GM23338 (cell line): ENCODE measurements around the gene UNC45B. TPM values are rescaled to one million over a fixed set of nuclear protein-coding genes. Genes with fewer than 3 reads are reported as not detected.

Experiments
- ATAC-seq: fragments of 200-7000 bp; cut with Tn5 transposase; 3 replicates; pipeline ENCODE4 v1.9.1; 2020
- DNase-seq: peaks from one replicate; pipeline ENCODE4 v3.0.0-alpha.2; 2015; ENCODE audit warnings: low spot score
- H2AFZ ChIP-seq: fragments of 200-600 bp; sonication (generic); 2 replicates; pipeline ENCODE4 v1.8.0; 2016; ENCODE audit warnings: antibody characterized with exemption, mild to moderate bottlenecking, moderate library complexity
- H3F3A ChIP-seq: fragments of 200-600 bp; sonication (generic); replicated peaks from 2 replicates; pipeline ENCODE4 v1.8.0; 2017; ENCODE audit warnings: antibody characterized with exemption, mixed run types, low read depth
- H3K27ac ChIP-seq: fragments of 200-600 bp; sonication (generic); 2 replicates; pipeline ENCODE4 v1.6.1; 2016; ENCODE audit warnings: low read depth
- H3K27me3 ChIP-seq: fragments of 200-600 bp; sonication (generic); 2 replicates; pipeline ENCODE4 v1.8.0; 2016; ENCODE audit warnings: mild to moderate bottlenecking, mixed run types, moderate library complexity; ENCODE audit not compliant: insufficient read depth
- H3K36me3 ChIP-seq: fragments of 200-600 bp; sonication (generic); 2 replicates; pipeline ENCODE4 v1.8.0; 2016; ENCODE audit warnings: mild to moderate bottlenecking; ENCODE audit not compliant: insufficient read depth
- H3K4me1 ChIP-seq: fragments of 200-600 bp; sonication (generic); 2 replicates; pipeline ENCODE4 v1.8.0; 2016; ENCODE audit warnings: mild to moderate bottlenecking, moderate library complexity; ENCODE audit not compliant: insufficient read depth
- H3K4me2 ChIP-seq: fragments of 200-600 bp; sonication (generic); 2 replicates; pipeline ENCODE4 v1.7.1; 2017; ENCODE audit warnings: mixed run types
- H3K4me3 ChIP-seq: fragments of 200-600 bp; sonication (generic); 2 replicates; pipeline ENCODE4 v1.6.1; 2016; ENCODE audit warnings: mixed run types
- H3K79me2 ChIP-seq: fragments of 200-600 bp; sonication (generic); replicated peaks from 2 replicates; pipeline ENCODE4 v1.8.0; 2017; ENCODE audit warnings: mild to moderate bottlenecking; ENCODE audit not compliant: insufficient read depth
- H3K9me2 ChIP-seq: fragments of 200-600 bp; sonication (generic); 2 replicates; pipeline ENCODE4 v1.8.0; 2017; ENCODE audit not compliant: insufficient read depth
- H4K20me1 ChIP-seq: fragments of 200-600 bp; sonication (generic); replicated peaks from 2 replicates; pipeline ENCODE4 v1.8.0; 2017; ENCODE audit warnings: mild to moderate bottlenecking; ENCODE audit not compliant: insufficient read depth
- H3K27ac Mint-ChIP-seq: 2 replicates; pipeline ENCODE4 v1.8.0; 2020; ENCODE audit warnings: inconsistent platforms, mild to moderate bottlenecking, moderate library complexity, mixed read lengths
- H3K27me3 Mint-ChIP-seq: 3 replicates; pipeline ENCODE4 v1.8.0; 2022; ENCODE audit warnings: low read depth, mild to moderate bottlenecking, moderate library complexity, mixed read lengths, inconsistent platforms; ENCODE audit not compliant: insufficient read depth, poor library complexity
- H3K36me3 Mint-ChIP-seq: 3 replicates; pipeline ENCODE4 v1.8.0; 2021; ENCODE audit warnings: low read depth, mild to moderate bottlenecking, inconsistent platforms, moderate library complexity, mixed read lengths
- H3K4me1 Mint-ChIP-seq: 3 replicates; pipeline ENCODE4 v1.8.0; 2020; ENCODE audit warnings: mild to moderate bottlenecking, inconsistent platforms, mixed read lengths
- H3K4me3 Mint-ChIP-seq: 3 replicates; pipeline ENCODE4 v1.8.0; 2021; ENCODE audit warnings: moderate library complexity, mild to moderate bottlenecking, inconsistent platforms, mixed read lengths
- H3K9me3 Mint-ChIP-seq: 3 replicates; pipeline ENCODE4 v1.8.0; 2020; ENCODE audit warnings: moderate library complexity, mild to moderate bottlenecking, inconsistent platforms, mixed read lengths
- CREB1 ChIP-seq: fragments of 250-450 bp; sonication (Bioruptor Pico); IDR thresholded peaks from 2 replicates; pipeline ENCODE4 v1.5.0; 2020; ENCODE audit warnings: low read depth, mild to moderate bottlenecking, moderate library complexity
- ETS1 ChIP-seq: IDR thresholded peaks from 2 replicates; pipeline ENCODE4 v1.6.1; 2016; ENCODE audit warnings: antibody characterized with exemption
- EZH2 ChIP-seq: fragments of 200-600 bp; sonication (generic); IDR thresholded peaks from one replicate; pipeline ENCODE4 v1.8.0; 2017; ENCODE audit warnings: antibody characterized with exemption, mild to moderate bottlenecking, low read depth; ENCODE audit not compliant: unreplicated experiment
- EZH2phosphoT487 ChIP-seq: fragments of 200-600 bp; sonication (generic); IDR thresholded peaks from one replicate; pipeline ENCODE4 v1.8.1; 2018; ENCODE audit warnings: antibody characterized with exemption; ENCODE audit not compliant: unreplicated experiment
- JUNB ChIP-seq: IDR thresholded peaks from one replicate; pipeline ENCODE4 v1.6.1; 2016; ENCODE audit warnings: antibody characterized with exemption; ENCODE audit not compliant: unreplicated experiment
- NANOG ChIP-seq: IDR thresholded peaks from 2 replicates; pipeline ENCODE4 v1.6.1; 2016; ENCODE audit warnings: antibody characterized with exemption, borderline replicate concordance
- STAT1 ChIP-seq: IDR thresholded peaks from one replicate; pipeline ENCODE4 v1.6.1; 2016; ENCODE audit warnings: antibody characterized with exemption; ENCODE audit not compliant: unreplicated experiment
- ZNF331 ChIP-seq: fragments of 250-450 bp; sonication (Bioruptor Pico); IDR thresholded peaks from 2 replicates; pipeline ENCODE4 v1.5.0; 2020; ENCODE audit warnings: low read depth, mild to moderate bottlenecking, moderate library complexity
- ZNF462 ChIP-seq: fragments of 250-450 bp; sonication (Bioruptor Pico); IDR thresholded peaks from 2 replicates; pipeline ENCODE4 v1.5.0; 2020; ENCODE audit warnings: mild to moderate bottlenecking, moderate library complexity
- polyA plus RNA-seq: library from polyadenylated mRNA; unstranded; fragments of >200 nt; fragmentation: Nextera tagmentation; extraction: Ambion mirVana; gene quantifications from 2 replicates; pipeline ENCODE4 v1.2.1, GENCODE V29; 2016
- total RNA-seq: library from RNA; depleted of rRNA; stranded (reverse); fragments of >200 nt; shearing (Covaris generic); gene quantifications from 2 replicates; pipeline ENCODE4 v1.2.3, GENCODE V29; 2014

Gene UNC45B
- total and polyA plus RNA-seq, 2 experiments from 2014 or later, result 0.03 TPM; not detected in 1

- TF ChIP-seq EZH2phosphoT487 (no peak), STAT1 (no peak), CREB1 (CRISPR knock-in tag) (no peak), JUNB (no peak), ZNF331 (CRISPR knock-in tag) (no peak), ETS1 (no peak), ZNF462 (CRISPR knock-in tag) (no peak)
Measured at GRCh38 chr17:35174835-35175334, 27.3 kb downstream of the UNC45B start (continued).

GRCh38 chr17:35175638-35176415 is 28.2 kb downstream of the UNC45B start:
- Mint-ChIP-seq H3K9me3 (peaks cover 13% of the 10 kb centered on the region), H3K27me3 (peaks cover 9% of the 10 kb centered on the region), H3K4me1 (no peaks in the 10 kb centered on the region), H3K4me3 (no peak overlapping the region), H3K36me3 (no peaks in the 10 kb centered on the region), H3K27ac (no peak overlapping the region)
- Histone ChIP-seq H3K4me2 (no peak overlapping the region), H3K4me3 (no peak overlapping the region), H3K79me2 (no peaks in the 10 kb centered on the region), H4K20me1 (no peaks in the 10 kb centered on the region), H3K27ac (no peak overlapping the region), H3K4me1 (no peaks in the 10 kb centered on the region), H3K27me3 (no peaks in the 10 kb centered on the region), H3F3A (no peaks in the 10 kb centered on the region), H3K36me3 (no peaks in the 10 kb centered on the region), H3K9me2 (no peaks in the 10 kb centered on the region), H2AFZ (no peak overlapping the region)
- no peak for DNase-seq
- no peak for ATAC-seq
- TF ChIP-seq NANOG (no peak), EZH2 (no peak), ZNF331 (CRISPR knock-in tag) (no peak), CREB1 (CRISPR knock-in tag) (no peak)
